GM12865 (cell line): ENCODE data around the gene MLH3.

Experiments used
- DNase-seq: peaks from one replicate; pipeline ENCODE4 v3.0.0; 2010; ENCODE audit warnings: low read depth
- H3K4me3 ChIP-seq: 2 replicates; pipeline ENCODE4 v1.5.1; 2011; ENCODE audit warnings: mild to moderate bottlenecking, low read depth, low read length, control low read depth
- TF ChIP-seq, protein P1 (sequence below): IDR thresholded peaks from 2 replicates; pipeline ENCODE4 v1.5.1; 2011; ENCODE audit warnings: low read length, control low read depth, low read depth, inconsistent platforms; ENCODE audit not compliant: insufficient read depth; ENCODE audit errors: missing control alignments

Gene MLH3

DNA sequence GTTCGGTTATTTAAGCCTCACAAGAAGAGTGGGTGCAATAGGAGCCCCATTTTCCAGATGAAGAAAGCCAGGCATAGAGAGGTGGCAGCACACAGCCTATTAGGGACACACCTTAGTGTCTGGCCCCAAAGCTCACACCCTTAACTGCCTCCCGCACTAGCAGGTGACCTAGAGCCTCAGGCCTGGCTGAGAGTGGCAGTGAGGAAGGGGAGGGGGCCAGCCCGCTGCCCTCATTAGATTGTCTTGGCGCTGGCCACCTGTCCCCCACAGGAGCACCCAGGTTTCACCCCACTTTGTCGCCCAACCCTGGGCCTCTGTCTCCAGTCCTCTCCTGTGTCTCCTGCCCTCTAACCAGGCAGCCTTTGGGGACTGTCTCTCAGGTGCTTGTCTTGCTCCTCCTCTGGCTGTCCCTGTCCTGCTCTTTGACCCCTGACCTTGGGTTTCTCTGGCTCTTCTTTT, 77.3 kb downstream of the MLH3 start:
- no peak for DNase-seq
- TF ChIP-seq, protein P1, sequence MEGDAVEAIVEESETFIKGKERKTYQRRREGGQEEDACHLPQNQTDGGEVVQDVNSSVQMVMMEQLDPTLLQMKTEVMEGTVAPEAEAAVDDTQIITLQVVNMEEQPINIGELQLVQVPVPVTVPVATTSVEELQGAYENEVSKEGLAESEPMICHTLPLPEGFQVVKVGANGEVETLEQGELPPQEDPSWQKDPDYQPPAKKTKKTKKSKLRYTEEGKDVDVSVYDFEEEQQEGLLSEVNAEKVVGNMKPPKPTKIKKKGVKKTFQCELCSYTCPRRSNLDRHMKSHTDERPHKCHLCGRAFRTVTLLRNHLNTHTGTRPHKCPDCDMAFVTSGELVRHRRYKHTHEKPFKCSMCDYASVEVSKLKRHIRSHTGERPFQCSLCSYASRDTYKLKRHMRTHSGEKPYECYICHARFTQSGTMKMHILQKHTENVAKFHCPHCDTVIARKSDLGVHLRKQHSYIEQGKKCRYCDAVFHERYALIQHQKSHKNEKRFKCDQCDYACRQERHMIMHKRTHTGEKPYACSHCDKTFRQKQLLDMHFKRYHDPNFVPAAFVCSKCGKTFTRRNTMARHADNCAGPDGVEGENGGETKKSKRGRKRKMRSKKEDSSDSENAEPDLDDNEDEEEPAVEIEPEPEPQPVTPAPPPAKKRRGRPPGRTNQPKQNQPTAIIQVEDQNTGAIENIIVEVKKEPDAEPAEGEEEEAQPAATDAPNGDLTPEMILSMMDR: no peak
- no peak overlapping the region for H3K4me3 ChIP-seq

DNA sequence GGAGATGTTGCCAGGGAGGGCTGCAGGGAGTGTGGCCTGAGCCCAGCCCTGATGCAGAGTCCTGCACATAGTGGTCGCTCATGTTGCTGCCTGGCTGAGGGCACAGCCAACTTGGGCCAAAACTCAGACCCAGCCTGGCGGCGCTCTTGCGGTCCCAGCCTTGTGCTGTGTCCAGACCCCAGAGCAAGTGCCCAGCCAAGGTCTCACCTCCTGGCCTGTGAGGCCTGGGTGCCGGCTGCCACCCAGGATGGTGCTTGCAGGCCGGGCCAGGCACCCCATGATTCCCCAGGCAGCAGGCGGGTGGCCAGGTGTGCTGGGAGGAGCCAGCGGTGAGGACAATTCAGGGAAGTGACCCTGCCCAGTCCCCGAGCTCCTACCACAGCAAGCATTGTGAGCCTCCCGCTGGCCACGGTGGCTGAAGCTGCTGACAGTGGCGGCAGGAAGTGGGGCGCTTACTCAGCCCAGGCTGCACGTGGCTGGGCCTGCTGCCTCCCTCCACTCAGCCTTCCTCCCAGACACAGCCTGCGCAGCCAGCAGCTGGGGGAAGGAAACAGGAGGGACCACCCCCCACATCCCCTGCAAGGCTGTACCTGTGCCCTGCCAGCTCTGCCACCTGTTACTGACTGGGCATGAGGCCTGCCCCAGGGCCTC, 78.1 kb downstream of the MLH3 start:
- peak; percentile 24 for DNase-seq
- H3K4me3 ChIP-seq: no peak overlapping the region
- TF ChIP-seq, protein P1: no peak

DNA sequence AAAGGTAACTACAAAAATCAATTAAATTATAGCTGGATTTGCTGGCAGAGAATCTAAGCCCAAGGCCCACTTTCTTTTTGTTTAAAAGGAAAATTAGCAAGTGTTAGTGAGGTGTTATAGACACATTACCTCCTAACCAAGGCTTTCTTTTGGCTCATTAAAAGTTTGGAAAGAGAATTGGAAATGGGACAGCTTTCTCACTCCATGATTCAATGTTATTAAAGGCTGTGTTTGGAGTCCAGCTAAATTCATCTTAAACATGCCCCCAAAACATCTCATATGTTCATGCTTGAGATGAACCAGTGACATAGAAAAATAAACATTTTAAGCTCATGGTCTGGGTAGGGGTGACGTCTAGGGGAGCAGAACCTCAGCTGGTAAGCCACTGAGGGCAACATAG, 82.5 kb downstream of the MLH3 start:
- TF ChIP-seq, protein P1: no peak
- no peak overlapping the region for H3K4me3 ChIP-seq
- DNase-seq: no peak

DNA sequence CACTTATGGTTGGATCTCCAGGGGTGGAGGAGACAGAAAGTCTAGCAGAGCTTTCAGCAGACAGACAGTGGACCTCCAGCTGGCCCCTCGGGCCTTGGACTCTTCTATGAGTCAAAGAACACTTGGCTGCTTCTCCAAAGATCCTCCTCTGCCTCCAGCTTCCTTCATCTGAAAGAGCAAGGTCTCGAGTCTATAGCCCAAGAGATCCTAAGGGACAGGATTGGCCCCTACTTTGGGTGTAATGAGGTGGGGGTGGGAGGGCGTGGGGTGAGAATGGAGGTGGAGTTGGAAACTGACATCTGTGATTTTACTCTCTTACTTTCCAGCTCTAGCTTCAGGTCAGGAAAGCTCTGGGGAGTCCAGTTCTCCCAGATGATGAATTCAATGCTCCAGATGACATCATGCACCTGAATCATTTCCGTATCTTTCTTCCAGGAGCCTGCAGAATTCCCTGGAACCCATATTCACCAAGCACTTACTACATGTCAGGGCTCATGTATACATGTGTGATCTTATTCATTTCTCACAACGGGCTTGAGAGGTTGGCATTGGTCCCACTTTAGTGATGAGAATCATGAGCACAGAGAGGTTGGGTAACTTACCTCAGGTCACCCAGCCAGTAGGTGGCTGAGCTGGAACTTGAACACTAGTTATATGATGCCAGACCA, 85.6 kb downstream of the MLH3 start:
- no peak overlapping the region for H3K4me3 ChIP-seq
- TF ChIP-seq, protein P1: no peak
- no peak for DNase-seq

DNA sequence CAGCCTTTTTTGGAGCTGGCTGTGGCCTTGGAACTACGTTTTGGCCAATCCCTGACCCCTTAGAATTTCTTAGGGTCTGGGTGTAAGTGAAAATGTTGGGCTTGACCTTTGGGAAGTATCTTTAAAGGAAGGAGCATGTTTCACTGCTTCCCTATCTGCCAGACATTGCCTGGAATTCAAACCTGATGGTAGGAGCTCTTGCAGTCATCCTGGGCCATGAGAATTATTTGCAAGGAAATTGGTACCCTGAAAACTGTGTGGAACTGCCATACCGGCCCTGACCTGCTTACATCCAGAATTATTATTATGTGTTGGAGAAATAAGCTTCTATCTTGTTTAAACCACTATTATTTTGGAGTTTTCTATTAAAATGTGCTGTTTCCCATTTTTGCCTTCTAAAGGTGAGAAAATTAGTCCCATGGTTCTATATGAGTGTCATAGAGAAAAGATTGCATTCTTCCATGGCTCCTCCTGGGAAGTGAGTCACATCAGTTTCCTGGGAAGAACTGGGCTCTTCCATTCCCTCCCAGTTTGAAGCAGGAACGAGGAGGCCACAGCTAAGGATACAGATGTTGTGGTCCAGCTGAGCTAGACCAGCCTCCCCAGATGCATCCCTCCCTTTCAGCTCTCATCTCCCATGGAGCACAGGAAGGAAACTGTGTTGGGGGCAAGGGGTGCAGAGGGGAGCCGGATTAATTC, 86.3 kb downstream of the MLH3 start:
- DNase-seq: no peak
- H3K4me3 ChIP-seq: no peak overlapping the region
- TF ChIP-seq, protein P1: no peak
